Measurements from ENCODE around the gene PCA3.

The PCA3 gene

GRCh38 chr9:76761448-76761847, 2.8 kb upstream of the PCA3 start:
- Histone ChIP-seq H4K20me1 (ENCODE audit: insufficient read depth) (no peaks in the 10 kb centered on the region), H3K27me3 (ENCODE audit: insufficient read depth, low read depth) (no peaks in the 10 kb centered on the region), H3K4me3 (IDR thresholded peaks at IDR 0.05; ENCODE audit: insufficient read depth, low read depth, low read length) (no peak overlapping the region), H3K27ac (no peak overlapping the region), H3K36me3 (ENCODE audit: insufficient read depth) (peaks cover 3% of the 10 kb centered on the region; the same call in 1 of the 2 replicates), H3K4me1 (ENCODE audit: low read depth, poor library complexity, severe bottlenecking) (peaks cover 12% of the 10 kb centered on the region), H2AFZ (ENCODE audit: low read depth) (no peak overlapping the region), H3K79me2 (ENCODE audit: insufficient read depth, low read depth) (no peaks in the 10 kb centered on the region), H3K4me2 (no peak overlapping the region), H3K9ac (no peak overlapping the region)
- 0 out of 2 replicates have a peak, but pooled peaks have one; percentile 53 for TF ChIP-seq CTCF (conservative IDR thresholded peaks at IDR 0.05; ENCODE audit: low read depth, low read length)

GRCh38 chr9:76766126-76766525, 1.9 kb downstream of the PCA3 start:
- Histone ChIP-seq H3K27me3 (ENCODE audit: insufficient read depth, low read depth) (no peaks in the 10 kb centered on the region), H3K4me2 (no peak overlapping the region), H3K27ac (no peak overlapping the region), H3K4me1 (ENCODE audit: low read depth, poor library complexity, severe bottlenecking) (peaks cover 12% of the 10 kb centered on the region), H3K79me2 (ENCODE audit: insufficient read depth, low read depth) (no peaks in the 10 kb centered on the region), H3K4me3 (IDR thresholded peaks at IDR 0.05; ENCODE audit: insufficient read depth, low read depth, low read length) (no peak overlapping the region), H3K36me3 (ENCODE audit: insufficient read depth) (peaks cover 3% of the 10 kb centered on the region; the same call in 1 of the 2 replicates), H3K9ac (no peak overlapping the region), H4K20me1 (ENCODE audit: insufficient read depth) (no peaks in the 10 kb centered on the region), H2AFZ (ENCODE audit: low read depth) (no peak overlapping the region)
- no peak for TF ChIP-seq CTCF (conservative IDR thresholded peaks at IDR 0.05; ENCODE audit: low read depth, low read length)

- TF ChIP-seq CTCF (conservative IDR thresholded peaks at IDR 0.05; ENCODE audit: low read depth, low read length): no peak
- Histone ChIP-seq H3K4me1 (ENCODE audit: low read depth, poor library complexity, severe bottlenecking) (peaks cover 22% of the 10 kb centered on the region), H2AFZ (ENCODE audit: low read depth) (no peak overlapping the region), H3K9ac (no peak overlapping the region), H3K36me3 (ENCODE audit: insufficient read depth) (no peaks in the 10 kb centered on the region), H3K27ac (no peak overlapping the region), H3K79me2 (ENCODE audit: insufficient read depth, low read depth) (no peaks in the 10 kb centered on the region), H3K27me3 (ENCODE audit: insufficient read depth, low read depth) (no peaks in the 10 kb centered on the region), H3K4me2 (no peak overlapping the region), H4K20me1 (ENCODE audit: insufficient read depth) (no peaks in the 10 kb centered on the region), H3K4me3 (IDR thresholded peaks at IDR 0.05; ENCODE audit: insufficient read depth, low read depth, low read length) (no peak overlapping the region)
These were observed 8.6 kb downstream of the PCA3 start for GRCh38 chr9:76772686-76773445.

- H4K20me1 ChIP-seq (ENCODE audit: insufficient read depth): no peaks in the 10 kb centered on the region
- no peak overlapping the region for H3K4me3 ChIP-seq (IDR thresholded peaks at IDR 0.05; ENCODE audit: insufficient read depth, low read depth, low read length)
- no peaks in the 10 kb centered on the region for H3K27me3 ChIP-seq (ENCODE audit: insufficient read depth, low read depth)
- H3K27ac ChIP-seq: no peak overlapping the region
- H3K9ac ChIP-seq: no peak overlapping the region
- H3K4me1 ChIP-seq (ENCODE audit: low read depth, poor library complexity, severe bottlenecking): no peaks in the 10 kb centered on the region
- H3K36me3 ChIP-seq (ENCODE audit: insufficient read depth): no peaks in the 10 kb centered on the region
- TF ChIP-seq CTCF (conservative IDR thresholded peaks at IDR 0.05; ENCODE audit: low read depth, low read length): no peak
- H2AFZ ChIP-seq (ENCODE audit: low read depth): no peak overlapping the region
- H3K79me2 ChIP-seq (ENCODE audit: insufficient read depth, low read depth): no peaks in the 10 kb centered on the region
- H3K4me2 ChIP-seq: no peak overlapping the region
These were observed 20.6 kb downstream of the PCA3 start for GRCh38 chr9:76784881-76785280.

Measured in KMS-11 (cell line).